ENCODE results near the gene ANKRD44.

ANKRD44 gene

GRCh38 chr2:197229509-197230443, 80.8 kb downstream of the ANKRD44 start:
- no peak overlapping the region for H3K9ac ChIP-seq (ENCODE audit: low read depth, low read length)
- H3K4me1 ChIP-seq (ENCODE audit: control insufficient read depth, insufficient read depth, low read length), result no peaks in the 10 kb centered on the region
- H3K9me3 ChIP-seq (ENCODE audit: control insufficient read depth, insufficient read depth, low read length), result no peaks in the 10 kb centered on the region
- H3K4me3 ChIP-seq (ENCODE audit: low read depth, low read length), result no peak overlapping the region
- no peaks in the 10 kb centered on the region for H3K27me3 ChIP-seq (ENCODE audit: control insufficient read depth, insufficient read depth, low read length)
- no peaks in the 10 kb centered on the region for H3K36me3 ChIP-seq (ENCODE audit: control insufficient read depth, insufficient read depth, low read length)

GRCh38 chr2:197223451-197223850, 87.1 kb downstream of the ANKRD44 start:
- no peaks in the 10 kb centered on the region for H3K27me3 ChIP-seq (ENCODE audit: control insufficient read depth, insufficient read depth, low read length)
- no peak overlapping the region for H3K9ac ChIP-seq (ENCODE audit: low read depth, low read length)
- H3K4me3 ChIP-seq (ENCODE audit: low read depth, low read length), result no peak overlapping the region
- H3K9me3 ChIP-seq (ENCODE audit: control insufficient read depth, insufficient read depth, low read length), result no peaks in the 10 kb centered on the region
- no peaks in the 10 kb centered on the region for H3K36me3 ChIP-seq (ENCODE audit: control insufficient read depth, insufficient read depth, low read length)
- H3K4me1 ChIP-seq (ENCODE audit: control insufficient read depth, insufficient read depth, low read length), result no peaks in the 10 kb centered on the region

- Histone ChIP-seq H3K36me3 (ENCODE audit: control insufficient read depth, insufficient read depth, low read length) (no peaks in the 10 kb centered on the region), H3K9ac (ENCODE audit: low read depth, low read length) (no peak overlapping the region), H3K9me3 (ENCODE audit: control insufficient read depth, insufficient read depth, low read length) (no peaks in the 10 kb centered on the region), H3K27me3 (ENCODE audit: control insufficient read depth, insufficient read depth, low read length) (no peaks in the 10 kb centered on the region), H3K4me1 (ENCODE audit: control insufficient read depth, insufficient read depth, low read length) (no peaks in the 10 kb centered on the region), H3K4me3 (ENCODE audit: low read depth, low read length) (no peak overlapping the region)
Observed at GRCh38 chr2:197219636-197220035, 90.9 kb downstream of the ANKRD44 start.

GRCh38 chr2:197217541-197217940, 93.0 kb downstream of the ANKRD44 start:
- no peak overlapping the region for H3K4me3 ChIP-seq (ENCODE audit: low read depth, low read length)
- H3K9ac ChIP-seq (ENCODE audit: low read depth, low read length), result no peak overlapping the region
- no peaks in the 10 kb centered on the region for H3K36me3 ChIP-seq (ENCODE audit: control insufficient read depth, insufficient read depth, low read length)
- H3K27me3 ChIP-seq (ENCODE audit: control insufficient read depth, insufficient read depth, low read length), result no peaks in the 10 kb centered on the region
- H3K4me1 ChIP-seq (ENCODE audit: control insufficient read depth, insufficient read depth, low read length), result no peaks in the 10 kb centered on the region
- H3K9me3 ChIP-seq (ENCODE audit: control insufficient read depth, insufficient read depth, low read length), result no peaks in the 10 kb centered on the region

DNA sequence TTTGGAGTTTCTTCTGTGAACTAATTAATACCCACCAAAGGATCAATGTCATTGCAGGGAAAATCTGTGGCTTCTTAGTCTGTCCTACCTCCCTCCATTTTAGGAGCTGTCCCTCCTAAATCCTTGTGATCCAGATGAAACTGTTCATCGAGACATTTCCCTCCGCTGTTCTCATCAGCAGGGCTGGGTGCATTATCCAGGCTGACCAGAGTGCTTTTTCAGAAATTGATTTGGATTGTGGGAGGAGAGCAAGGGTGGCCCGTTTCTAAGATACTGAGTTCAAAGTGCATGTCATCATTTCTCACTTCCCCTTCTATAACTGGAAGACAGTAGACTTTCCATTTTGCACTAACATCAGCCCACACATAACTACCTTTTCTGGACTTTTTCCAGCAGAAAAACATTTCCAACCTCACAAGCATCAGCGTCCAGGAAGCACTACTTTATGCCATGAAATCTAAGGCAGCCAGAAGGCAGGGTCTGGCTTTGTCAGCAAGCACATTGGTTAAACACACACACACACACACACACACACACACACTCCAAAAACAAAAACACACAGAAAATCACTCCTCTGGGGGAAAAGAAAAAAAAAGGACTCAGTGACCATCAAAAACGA, 94.1 kb downstream of the ANKRD44 start:
- H3K4me3 ChIP-seq (ENCODE audit: low read depth, low read length), result no peak overlapping the region
- H3K4me1 ChIP-seq (ENCODE audit: control insufficient read depth, insufficient read depth, low read length), result no peaks in the 10 kb centered on the region
- H3K9ac ChIP-seq (ENCODE audit: low read depth, low read length), result no peak overlapping the region
- no peaks in the 10 kb centered on the region for H3K27me3 ChIP-seq (ENCODE audit: control insufficient read depth, insufficient read depth, low read length)
- H3K36me3 ChIP-seq (ENCODE audit: control insufficient read depth, insufficient read depth, low read length), result no peaks in the 10 kb centered on the region
- H3K9me3 ChIP-seq (ENCODE audit: control insufficient read depth, insufficient read depth, low read length), result no peaks in the 10 kb centered on the region

- H3K9me3 ChIP-seq (ENCODE audit: control insufficient read depth, insufficient read depth, low read length), result no peaks in the 10 kb centered on the region
- no peaks in the 10 kb centered on the region for H3K36me3 ChIP-seq (ENCODE audit: control insufficient read depth, insufficient read depth, low read length)
- H3K4me1 ChIP-seq (ENCODE audit: control insufficient read depth, insufficient read depth, low read length), result no peaks in the 10 kb centered on the region
- no peaks in the 10 kb centered on the region for H3K27me3 ChIP-seq (ENCODE audit: control insufficient read depth, insufficient read depth, low read length)
- no peak overlapping the region for H3K4me3 ChIP-seq (ENCODE audit: low read depth, low read length)
- no peak overlapping the region for H3K9ac ChIP-seq (ENCODE audit: low read depth, low read length)
Observed at GRCh38 chr2:197215748-197216360, 94.7 kb downstream of the ANKRD44 start.

GRCh38 chr2:197212344-197213262, 98.0 kb downstream of the ANKRD44 start:
- no peaks in the 10 kb centered on the region for H3K36me3 ChIP-seq (ENCODE audit: control insufficient read depth, insufficient read depth, low read length)
- H3K27me3 ChIP-seq (ENCODE audit: control insufficient read depth, insufficient read depth, low read length), result no peaks in the 10 kb centered on the region
- no peaks in the 10 kb centered on the region for H3K9me3 ChIP-seq (ENCODE audit: control insufficient read depth, insufficient read depth, low read length)
- H3K9ac ChIP-seq (ENCODE audit: low read depth, low read length), result no peak overlapping the region
- no peaks in the 10 kb centered on the region for H3K4me1 ChIP-seq (ENCODE audit: control insufficient read depth, insufficient read depth, low read length)
- no peak overlapping the region for H3K4me3 ChIP-seq (ENCODE audit: low read depth, low read length)

DNA sequence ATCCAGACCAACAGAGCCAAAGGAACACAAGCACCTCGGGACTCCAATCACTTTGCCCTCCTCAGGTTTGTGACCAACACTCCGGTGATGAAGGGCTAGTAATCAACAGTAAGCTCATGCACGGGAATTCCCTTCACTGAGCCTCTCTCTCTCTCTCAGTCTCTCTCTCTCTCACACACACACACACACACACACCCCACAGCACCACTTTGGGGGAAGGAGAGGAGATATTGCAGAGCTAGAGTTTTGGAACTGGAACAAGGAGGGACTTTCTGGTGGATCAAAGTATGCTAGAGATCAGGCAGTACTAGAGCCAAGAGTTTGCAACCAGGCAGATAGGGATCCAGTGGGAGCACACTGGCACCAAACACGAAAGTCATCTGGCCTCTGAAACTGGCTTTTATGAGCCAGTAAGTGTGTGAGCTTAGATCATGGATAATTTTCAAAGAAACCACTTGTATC, 98.7 kb downstream of the ANKRD44 start:
- no peaks in the 10 kb centered on the region for H3K4me1 ChIP-seq (ENCODE audit: control insufficient read depth, insufficient read depth, low read length)
- H3K4me3 ChIP-seq (ENCODE audit: low read depth, low read length), result no peak overlapping the region
- H3K27me3 ChIP-seq (ENCODE audit: control insufficient read depth, insufficient read depth, low read length), result no peaks in the 10 kb centered on the region
- no peaks in the 10 kb centered on the region for H3K9me3 ChIP-seq (ENCODE audit: control insufficient read depth, insufficient read depth, low read length)
- H3K36me3 ChIP-seq (ENCODE audit: control insufficient read depth, insufficient read depth, low read length), result no peaks in the 10 kb centered on the region
- H3K9ac ChIP-seq (ENCODE audit: low read depth, low read length), result no peak overlapping the region

DNA sequence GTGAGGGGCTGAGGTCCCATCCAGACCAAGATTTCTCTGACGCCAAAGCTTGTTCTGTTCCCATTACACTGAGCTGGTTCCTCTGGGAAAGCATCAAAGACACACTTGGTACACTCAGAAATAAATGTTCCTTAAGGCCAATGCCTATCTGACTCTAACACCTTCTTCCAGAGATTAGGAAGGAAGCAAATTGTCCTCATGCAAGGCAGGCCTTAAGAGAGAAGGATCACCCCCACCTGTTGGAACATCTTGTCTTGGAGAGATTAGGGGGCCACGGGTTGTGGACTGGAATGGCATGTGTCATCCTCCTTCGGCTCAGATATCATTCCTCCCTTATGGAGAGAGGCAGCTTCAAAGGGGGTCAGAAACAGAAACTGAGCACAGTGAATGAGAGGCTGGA, 100.2 kb downstream of the ANKRD44 start:
- H3K9ac ChIP-seq (ENCODE audit: low read depth, low read length), result no peak overlapping the region
- H3K4me3 ChIP-seq (ENCODE audit: low read depth, low read length), result no peak overlapping the region
- H3K9me3 ChIP-seq (ENCODE audit: control insufficient read depth, insufficient read depth, low read length), result no peaks in the 10 kb centered on the region
- H3K27me3 ChIP-seq (ENCODE audit: control insufficient read depth, insufficient read depth, low read length), result no peaks in the 10 kb centered on the region
- no peaks in the 10 kb centered on the region for H3K36me3 ChIP-seq (ENCODE audit: control insufficient read depth, insufficient read depth, low read length)
- H3K4me1 ChIP-seq (ENCODE audit: control insufficient read depth, insufficient read depth, low read length), result no peaks in the 10 kb centered on the region

- H3K4me3 ChIP-seq (ENCODE audit: low read depth, low read length), result no peak overlapping the region
- no peak overlapping the region for H3K9ac ChIP-seq (ENCODE audit: low read depth, low read length)
- H3K36me3 ChIP-seq (ENCODE audit: control insufficient read depth, insufficient read depth, low read length), result no peaks in the 10 kb centered on the region
- H3K27me3 ChIP-seq (ENCODE audit: control insufficient read depth, insufficient read depth, low read length), result no peaks in the 10 kb centered on the region
- H3K9me3 ChIP-seq (ENCODE audit: control insufficient read depth, insufficient read depth, low read length), result no peaks in the 10 kb centered on the region
- no peaks in the 10 kb centered on the region for H3K4me1 ChIP-seq (ENCODE audit: control insufficient read depth, insufficient read depth, low read length)
Observed at GRCh38 chr2:197209742-197210408, 100.7 kb downstream of the ANKRD44 start.

DNA sequence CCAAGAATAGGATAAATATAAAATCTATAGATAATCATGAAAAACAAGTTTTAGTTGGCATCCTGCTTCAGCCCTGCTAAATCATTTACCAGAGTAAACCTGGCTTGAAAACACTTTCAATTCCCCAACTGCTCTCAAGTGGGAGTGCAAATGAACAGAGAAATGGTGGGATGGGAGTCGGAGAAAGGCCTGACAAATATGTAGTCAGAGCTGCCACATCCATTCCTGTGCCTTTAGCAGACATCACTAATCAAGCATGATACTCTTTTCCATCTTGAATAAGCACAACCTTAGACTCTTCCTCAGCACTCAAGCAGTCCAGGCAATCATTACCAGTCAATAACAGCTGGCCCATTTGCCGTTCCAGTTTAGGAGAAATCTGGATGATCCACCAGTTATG, 101.3 kb downstream of the ANKRD44 start:
- Histone ChIP-seq H3K36me3 (ENCODE audit: control insufficient read depth, insufficient read depth, low read length) (no peaks in the 10 kb centered on the region), H3K9me3 (ENCODE audit: control insufficient read depth, insufficient read depth, low read length) (no peaks in the 10 kb centered on the region), H3K4me3 (ENCODE audit: low read depth, low read length) (no peak overlapping the region), H3K9ac (ENCODE audit: low read depth, low read length) (no peak overlapping the region), H3K4me1 (ENCODE audit: control insufficient read depth, insufficient read depth, low read length) (no peaks in the 10 kb centered on the region), H3K27me3 (ENCODE audit: control insufficient read depth, insufficient read depth, low read length) (no peaks in the 10 kb centered on the region)

All from iPS-15b (cell line).